Effector memory CD4-positive, alpha-beta T cell (primary cell): ENCODE measurements around the gene NELL1.

Experiments
- DNase-seq, 3 donors: peaks; one replicate each; pipeline ENCODE4 v3.0.0-alpha.2; 2020
- H3K27ac ChIP-seq: 2 replicates; pipeline ENCODE4 v1.7.0; 2013; ENCODE audit warnings: mild to moderate bottlenecking, low read length, moderate library complexity; ENCODE audit not compliant: insufficient read depth, poor library complexity, severe bottlenecking
- H3K27me3 ChIP-seq: replicated peaks from 2 replicates; pipeline ENCODE4 v1.7.0; 2013; ENCODE audit warnings: mild to moderate bottlenecking, low read length; ENCODE audit not compliant: insufficient read depth, control insufficient read depth, poor library complexity, severe bottlenecking
- H3K36me3 ChIP-seq: 2 replicates; pipeline ENCODE4 v1.7.0; 2013; ENCODE audit warnings: mild to moderate bottlenecking, low read length, moderate library complexity; ENCODE audit not compliant: control insufficient read depth, insufficient read depth
- H3K4me1 ChIP-seq: 2 replicates; pipeline ENCODE4 v1.7.0; 2013; ENCODE audit warnings: low read length, mild to moderate bottlenecking; ENCODE audit not compliant: control insufficient read depth, insufficient read depth, poor library complexity, severe bottlenecking
- H3K4me3 ChIP-seq: 2 replicates; pipeline ENCODE4 v1.7.0; 2013; ENCODE audit warnings: low read length, low read depth, mild to moderate bottlenecking; ENCODE audit not compliant: insufficient read depth, poor library complexity, severe bottlenecking
- H3K9me3 ChIP-seq: 2 replicates; pipeline ENCODE4 v1.7.0; 2013; ENCODE audit warnings: mild to moderate bottlenecking, low read length, moderate library complexity; ENCODE audit not compliant: control insufficient read depth

The NELL1 gene

GRCh38 chr11:21545699-21546098, 876.3 kb downstream of the NELL1 start:
- H3K36me3 ChIP-seq, result no peaks in the 10 kb centered on the region
- no peak for DNase-seq

GRCh38 chr11:21546703-21547102, 877.3 kb downstream of the NELL1 start:
- no peak overlapping the region for H3K4me3 ChIP-seq
- DNase-seq, result no peak

More at GRCh38 chr11:21545699-21546098, 876.3 kb downstream of the NELL1 start:
- Histone ChIP-seq H3K9me3 (no peaks in the 10 kb centered on the region), H3K4me1 (no peaks in the 10 kb centered on the region), H3K27ac (no peak overlapping the region), H3K27me3 (no peaks in the 10 kb centered on the region), H3K4me3 (no peak overlapping the region)

GRCh38 chr11:21552911-21553310, 883.5 kb downstream of the NELL1 start:
- no peak for DNase-seq
- H3K27me3 ChIP-seq, result no peaks in the 10 kb centered on the region
- H3K27ac ChIP-seq, result no peak overlapping the region
- no peaks in the 10 kb centered on the region for H3K4me1 ChIP-seq
- no peaks in the 10 kb centered on the region for H3K36me3 ChIP-seq
- H3K4me3 ChIP-seq, result no peak overlapping the region
- no peaks in the 10 kb centered on the region for H3K9me3 ChIP-seq

More at GRCh38 chr11:21546703-21547102, 877.3 kb downstream of the NELL1 start:
- Histone ChIP-seq H3K27ac (no peak overlapping the region), H3K9me3 (no peaks in the 10 kb centered on the region), H3K36me3 (no peaks in the 10 kb centered on the region), H3K4me1 (no peaks in the 10 kb centered on the region), H3K27me3 (no peaks in the 10 kb centered on the region)

GRCh38 chr11:21553795-21554194, 884.4 kb downstream of the NELL1 start:
- H3K36me3 ChIP-seq, result no peaks in the 10 kb centered on the region
- H3K27me3 ChIP-seq, result no peaks in the 10 kb centered on the region
- H3K9me3 ChIP-seq, result no peaks in the 10 kb centered on the region
- no peak overlapping the region for H3K27ac ChIP-seq
- H3K4me1 ChIP-seq, result no peaks in the 10 kb centered on the region
- no peak for DNase-seq
- no peak overlapping the region for H3K4me3 ChIP-seq

- Histone ChIP-seq H3K4me1 (no peaks in the 10 kb centered on the region), H3K36me3 (no peaks in the 10 kb centered on the region), H3K27me3 (no peaks in the 10 kb centered on the region), H3K27ac (no peak overlapping the region), H3K9me3 (no peaks in the 10 kb centered on the region), H3K4me3 (no peak overlapping the region)
- DNase-seq, result no peak
Measured at GRCh38 chr11:21554284-21554683, 884.9 kb downstream of the NELL1 start.

GRCh38 chr11:21556926-21557325, 887.5 kb downstream of the NELL1 start:
- H3K36me3 ChIP-seq, result no peaks in the 10 kb centered on the region
- H3K9me3 ChIP-seq, result no peaks in the 10 kb centered on the region
- H3K4me3 ChIP-seq, result no peak overlapping the region
- H3K27me3 ChIP-seq, result no peaks in the 10 kb centered on the region
- H3K27ac ChIP-seq, result no peak overlapping the region
- no peak for DNase-seq
- H3K4me1 ChIP-seq, result no peaks in the 10 kb centered on the region

- no peaks in the 10 kb centered on the region for H3K36me3 ChIP-seq
- no peaks in the 10 kb centered on the region for H3K9me3 ChIP-seq
- H3K27ac ChIP-seq, result no peak overlapping the region
- no peak overlapping the region for H3K4me3 ChIP-seq
- no peaks in the 10 kb centered on the region for H3K4me1 ChIP-seq
- no peak for DNase-seq
- H3K27me3 ChIP-seq, result no peaks in the 10 kb centered on the region
Measured at GRCh38 chr11:21560466-21560975, 891.1 kb downstream of the NELL1 start.

GRCh38 chr11:21561581-21561980, 892.2 kb downstream of the NELL1 start:
- Histone ChIP-seq H3K27me3 (no peaks in the 10 kb centered on the region), H3K9me3 (no peaks in the 10 kb centered on the region), H3K36me3 (no peaks in the 10 kb centered on the region), H3K4me1 (no peaks in the 10 kb centered on the region), H3K27ac (no peak overlapping the region), H3K4me3 (no peak overlapping the region)
- DNase-seq, result no peak

- H3K27me3 ChIP-seq, result no peaks in the 10 kb centered on the region
- DNase-seq, result no peak
- H3K4me3 ChIP-seq, result no peak overlapping the region
- no peaks in the 10 kb centered on the region for H3K36me3 ChIP-seq
- no peak overlapping the region for H3K27ac ChIP-seq
- H3K9me3 ChIP-seq, result no peaks in the 10 kb centered on the region
- no peaks in the 10 kb centered on the region for H3K4me1 ChIP-seq
Measured at GRCh38 chr11:21564095-21564494, 894.7 kb downstream of the NELL1 start.

- no peaks in the 10 kb centered on the region for H3K4me1 ChIP-seq
- H3K27ac ChIP-seq, result no peak overlapping the region
- no peaks in the 10 kb centered on the region for H3K27me3 ChIP-seq
- DNase-seq, result no peak
- H3K36me3 ChIP-seq, result no peaks in the 10 kb centered on the region
- H3K9me3 ChIP-seq, result no peaks in the 10 kb centered on the region
- H3K4me3 ChIP-seq, result no peak overlapping the region
Measured at GRCh38 chr11:21564833-21565682, 895.7 kb downstream of the NELL1 start.
